ENCODE results near the gene ZNF618.
"Not testable (repeated sequence)": the region's sequence is repeated elsewhere in the genome, so short reads cannot be mapped to it uniquely, and the experiment has no call there.

ZNF618 gene

DNA sequence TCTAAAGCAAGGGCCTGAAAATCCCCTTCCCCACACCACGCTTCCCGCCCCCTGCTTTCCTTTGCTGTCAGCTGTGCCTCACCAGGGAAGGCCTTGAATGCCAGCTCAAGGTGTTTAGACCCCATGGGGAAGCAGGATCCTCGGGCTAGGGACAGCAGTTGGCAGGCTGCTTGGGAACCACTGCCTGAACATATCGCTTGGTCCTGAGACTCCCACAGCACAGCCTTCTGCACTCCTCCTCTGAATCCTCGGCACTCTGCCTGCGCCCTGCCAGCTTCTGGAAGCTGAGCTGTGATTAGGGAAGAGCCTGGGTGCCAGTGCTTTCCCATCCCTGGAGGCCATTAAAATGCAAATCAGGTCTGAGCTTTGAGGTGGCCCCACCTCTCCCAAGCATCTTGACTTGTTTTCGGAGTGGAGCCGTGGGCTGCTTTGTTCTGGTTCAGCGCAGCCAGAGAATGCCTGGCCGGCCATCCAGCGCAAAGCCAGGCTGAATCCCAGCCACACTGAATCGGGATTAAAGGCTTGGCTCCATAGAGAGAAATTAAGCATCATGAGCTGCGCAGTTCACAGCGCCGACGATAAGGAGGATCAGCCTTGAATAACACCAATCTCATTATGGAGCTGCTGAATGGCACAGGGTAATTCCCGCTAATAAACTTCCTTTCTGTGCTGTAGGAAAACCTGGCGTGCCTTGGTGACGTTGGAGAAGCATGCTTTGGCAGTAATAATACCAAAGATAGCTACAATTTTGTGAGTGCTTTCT is 162.0 kb downstream of the ZNF618 start:
- DNase-seq (ENCODE audit: low read depth, low spot score), result no peak

DNA sequence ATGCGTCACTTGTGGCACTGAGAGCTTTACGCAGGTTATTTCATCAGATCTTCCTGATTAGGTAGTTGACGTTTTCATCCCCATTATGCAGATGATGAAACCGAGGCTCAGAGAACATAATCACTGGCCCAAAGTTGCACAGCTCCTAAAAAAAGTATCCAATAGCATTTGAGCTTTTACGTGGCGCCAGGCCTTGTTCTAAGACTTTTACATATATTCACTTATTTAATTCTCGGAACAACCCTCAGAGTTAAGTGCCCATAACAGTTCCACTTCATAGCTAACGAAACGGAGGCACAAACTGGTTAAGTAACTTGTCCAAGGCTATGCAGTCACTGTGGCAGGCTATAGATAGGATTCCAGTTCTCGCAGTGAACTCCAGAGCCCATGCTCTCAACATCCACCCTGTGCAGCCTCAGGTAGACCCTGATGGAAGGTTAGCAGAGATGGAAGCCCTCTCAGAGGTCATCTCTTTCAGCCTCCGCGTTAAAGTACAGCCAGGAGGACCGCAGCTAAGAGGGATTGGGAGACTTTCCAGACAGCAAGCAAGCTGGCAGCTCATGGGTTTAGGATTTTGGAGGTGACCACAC is 162.7 kb downstream of the ZNF618 start:
- no peak for DNase-seq (ENCODE audit: low read depth, low spot score)

DNA sequence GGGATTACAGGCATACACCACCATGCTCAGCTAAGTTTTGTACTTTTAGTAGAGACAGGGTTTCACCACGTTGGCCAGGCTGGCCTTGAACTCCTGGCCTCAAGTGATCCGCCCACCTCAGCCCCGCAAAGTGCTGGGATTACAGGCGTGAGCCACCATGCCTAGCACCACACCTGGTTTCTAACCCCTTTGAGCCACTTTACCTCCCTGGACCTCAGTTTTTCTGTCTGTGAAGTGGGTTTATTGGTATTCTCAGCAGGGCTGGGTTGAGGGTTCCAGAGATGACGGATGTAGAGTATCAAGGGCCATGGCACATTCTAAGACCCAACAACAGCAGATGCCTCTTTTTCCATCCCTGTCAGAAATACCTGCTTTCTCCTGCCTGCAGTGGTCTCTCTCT is 163.4 kb downstream of the ZNF618 start:
- DNase-seq (ENCODE audit: low read depth, low spot score), result no peak

DNA sequence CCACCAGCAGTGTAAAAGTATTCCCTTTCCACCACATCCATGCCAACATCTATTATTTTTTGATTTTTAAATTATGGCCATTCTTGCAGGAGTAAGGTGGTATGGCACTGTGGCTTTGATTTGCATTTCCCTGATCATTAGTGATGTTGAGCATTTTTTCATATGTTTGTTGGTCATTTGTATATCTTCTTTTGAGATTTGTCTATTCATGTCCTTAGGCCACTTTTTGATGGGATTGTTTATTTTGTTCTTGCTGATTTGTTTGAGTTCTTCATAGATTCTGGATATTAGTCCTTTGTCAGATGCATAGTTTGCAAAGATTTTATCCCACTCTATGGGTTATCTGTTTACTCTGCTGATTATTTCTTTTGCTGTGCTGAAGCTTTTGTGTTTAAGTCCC is 167.6 kb downstream of the ZNF618 start:
- not testable (repeated sequence) for DNase-seq (ENCODE audit: low read depth, low spot score)

DNA sequence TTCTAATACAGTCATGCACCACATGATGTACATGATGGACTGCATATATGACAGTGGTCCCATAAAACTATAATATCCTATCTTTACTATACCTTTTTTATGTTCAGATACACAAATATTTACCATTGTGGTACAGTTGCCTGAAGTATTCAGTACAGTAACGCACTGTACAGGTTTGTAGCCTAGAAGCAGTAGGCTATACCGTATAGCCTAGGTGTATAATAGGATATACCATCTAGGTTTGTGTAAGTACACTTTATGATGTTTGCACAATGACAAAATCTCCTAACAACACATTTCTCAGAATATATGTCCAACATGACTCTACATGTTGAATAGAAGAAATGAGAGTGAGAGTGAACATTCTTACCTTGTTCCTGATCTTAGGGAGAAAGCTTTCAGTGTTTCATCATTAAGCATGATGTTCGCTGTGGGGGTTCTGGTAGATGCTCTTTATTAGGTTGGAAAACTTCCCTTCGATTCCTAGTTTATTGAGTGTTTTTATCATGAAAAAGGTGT is 170.2 kb downstream of the ZNF618 start:
- no peak for DNase-seq (ENCODE audit: low read depth, low spot score)

DNA sequence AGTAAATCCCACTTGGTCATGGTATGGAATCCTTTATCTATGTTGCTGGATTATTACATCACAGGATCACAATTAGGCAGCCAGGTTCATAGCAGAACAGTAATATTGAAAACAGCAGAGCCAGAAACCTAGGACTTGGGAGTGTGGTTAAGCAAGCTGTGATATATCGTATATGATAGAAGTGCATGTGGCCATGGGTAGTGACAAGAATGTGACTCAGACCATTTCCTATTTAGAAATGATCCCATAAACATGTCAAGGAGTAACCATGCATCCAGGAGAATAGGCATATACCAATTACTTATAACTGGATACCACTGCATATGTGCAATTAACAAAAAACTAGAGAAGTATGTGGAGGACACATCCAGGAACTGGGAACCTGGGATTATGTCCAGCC is 170.8 kb downstream of the ZNF618 start:
- no peak for DNase-seq (ENCODE audit: low read depth, low spot score)

DNA sequence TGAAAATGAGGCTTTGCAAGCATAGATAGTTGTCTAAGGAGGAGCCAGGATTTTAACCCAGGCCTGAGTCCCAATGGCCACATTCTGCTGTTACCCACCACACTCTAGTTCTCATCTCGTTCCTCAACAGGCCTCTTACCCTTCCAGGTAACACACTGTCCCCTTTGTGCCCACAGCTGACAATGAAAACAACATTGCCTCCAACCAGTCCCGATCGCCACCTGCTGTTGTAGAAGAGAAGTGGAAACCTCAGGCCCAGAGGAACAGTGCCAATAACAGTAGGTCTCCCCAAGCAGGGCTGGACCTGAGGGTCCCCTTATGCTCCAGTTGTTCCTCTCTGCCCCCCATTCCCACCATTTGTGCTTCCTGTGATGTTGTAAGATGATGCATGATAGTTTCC is 171.6 kb downstream of the ZNF618 start:
- DNase-seq (ENCODE audit: low read depth, low spot score), result no peak

DNA sequence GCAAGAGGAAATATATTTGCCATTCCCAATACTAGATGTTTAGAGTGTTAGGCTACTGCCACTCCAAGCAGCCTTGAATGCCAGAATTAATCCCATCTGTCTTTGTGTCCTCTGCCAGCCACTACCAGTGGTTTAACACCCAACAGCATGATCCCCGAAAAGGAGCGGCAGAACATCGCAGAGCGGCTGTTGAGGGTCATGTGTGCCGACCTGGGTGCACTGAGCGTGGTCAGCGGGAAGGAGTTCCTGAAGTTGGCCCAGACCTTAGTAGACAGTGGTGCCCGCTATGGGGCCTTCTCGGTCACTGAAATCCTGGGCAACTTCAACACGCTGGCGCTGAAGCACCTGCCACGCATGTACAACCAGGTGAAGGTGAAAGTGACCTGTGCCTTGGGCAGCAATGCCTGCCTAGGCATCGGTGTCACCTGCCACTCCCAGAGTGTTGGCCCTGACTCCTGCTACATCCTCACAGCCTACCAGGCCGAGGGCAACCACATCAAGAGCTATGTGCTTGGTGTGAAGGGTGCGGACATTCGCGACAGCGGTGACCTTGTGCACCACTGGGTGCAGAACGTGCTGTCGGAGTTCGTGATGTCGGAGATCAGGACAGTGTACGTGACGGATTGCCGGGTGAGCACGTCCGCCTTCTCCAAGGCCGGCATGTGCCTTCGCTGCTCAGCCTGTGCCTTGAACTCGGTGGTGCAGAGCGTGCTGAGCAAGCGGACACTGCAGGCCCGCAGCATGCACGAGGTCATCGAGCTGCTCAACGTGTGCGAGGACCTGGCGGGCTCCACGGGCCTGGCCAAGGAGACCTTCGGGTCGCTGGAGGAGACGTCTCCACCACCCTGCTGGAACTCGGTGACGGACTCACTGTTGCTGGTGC is 172.7 kb downstream of the ZNF618 start:
- no peak for DNase-seq (ENCODE audit: low read depth, low spot score)

DNA sequence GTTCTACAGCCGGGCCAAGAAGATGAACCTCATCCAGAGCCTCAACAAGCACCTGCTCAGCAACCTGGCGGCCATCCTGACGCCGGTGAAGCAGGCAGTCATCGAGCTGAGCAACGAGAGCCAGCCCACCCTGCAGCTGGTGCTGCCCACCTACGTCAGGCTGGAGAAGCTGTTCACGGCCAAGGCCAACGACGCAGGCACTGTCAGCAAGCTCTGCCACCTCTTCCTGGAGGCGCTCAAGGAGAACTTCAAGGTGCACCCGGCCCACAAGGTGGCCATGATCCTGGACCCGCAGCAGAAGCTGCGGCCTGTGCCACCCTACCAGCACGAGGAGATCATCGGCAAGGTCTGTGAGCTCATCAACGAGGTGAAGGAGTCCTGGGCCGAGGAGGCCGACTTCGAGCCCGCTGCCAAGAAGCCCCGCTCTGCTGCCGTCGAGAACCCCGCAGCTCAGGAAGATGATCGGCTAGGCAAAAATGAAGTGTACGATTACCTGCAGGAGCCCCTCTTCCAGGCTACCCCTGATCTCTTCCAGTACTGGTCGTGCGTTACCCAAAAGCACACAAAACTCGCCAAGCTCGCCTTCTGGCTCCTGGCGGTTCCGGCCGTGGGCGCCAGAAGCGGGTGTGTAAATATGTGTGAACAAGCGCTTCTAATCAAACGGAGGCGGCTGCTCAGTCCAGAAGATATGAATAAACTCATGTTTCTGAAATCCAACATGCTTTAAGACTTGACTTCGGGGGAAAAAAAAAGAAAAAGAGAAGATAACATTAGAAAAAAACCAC is 173.5 kb downstream of the ZNF618 start:
- no peak for DNase-seq (ENCODE audit: low read depth, low spot score)

DNA sequence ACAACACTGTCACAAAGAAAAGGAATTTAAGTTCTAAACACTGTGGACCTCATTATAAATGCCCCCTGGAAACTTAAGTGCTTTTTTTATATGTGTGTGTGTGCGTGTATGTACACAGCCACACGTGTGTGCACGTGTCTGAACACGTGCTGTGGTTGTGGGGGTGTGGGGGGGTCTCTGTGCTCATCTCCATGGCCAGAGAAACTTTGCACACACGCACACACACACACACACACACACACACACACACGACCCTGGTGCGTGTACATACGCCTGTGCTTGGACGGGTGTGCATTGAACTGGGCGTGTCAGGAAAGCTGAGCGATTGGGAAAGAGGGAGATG is 174.1 kb downstream of the ZNF618 start:
- no peak for DNase-seq (ENCODE audit: low read depth, low spot score)

DNA sequence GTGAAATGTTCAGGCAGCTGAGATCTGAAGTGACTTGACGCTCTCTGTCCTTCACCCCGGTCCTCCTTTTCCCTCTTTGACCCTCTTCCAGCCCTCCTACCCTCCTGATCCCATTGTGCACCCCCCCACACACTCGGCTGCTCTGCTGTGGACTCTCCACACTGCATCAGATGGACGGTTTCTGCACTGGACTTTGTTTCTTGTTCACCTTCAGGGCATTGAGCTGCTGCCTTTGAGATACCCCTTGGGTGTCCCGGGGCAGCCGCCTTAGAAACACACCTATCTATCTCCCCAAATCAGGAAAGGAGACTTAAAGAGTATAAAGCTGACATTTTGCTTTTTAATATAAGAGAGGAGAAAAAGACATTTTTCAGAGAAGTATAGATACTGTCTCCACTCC is 174.5 kb downstream of the ZNF618 start:
- no peak for DNase-seq (ENCODE audit: low read depth, low spot score)

DNA sequence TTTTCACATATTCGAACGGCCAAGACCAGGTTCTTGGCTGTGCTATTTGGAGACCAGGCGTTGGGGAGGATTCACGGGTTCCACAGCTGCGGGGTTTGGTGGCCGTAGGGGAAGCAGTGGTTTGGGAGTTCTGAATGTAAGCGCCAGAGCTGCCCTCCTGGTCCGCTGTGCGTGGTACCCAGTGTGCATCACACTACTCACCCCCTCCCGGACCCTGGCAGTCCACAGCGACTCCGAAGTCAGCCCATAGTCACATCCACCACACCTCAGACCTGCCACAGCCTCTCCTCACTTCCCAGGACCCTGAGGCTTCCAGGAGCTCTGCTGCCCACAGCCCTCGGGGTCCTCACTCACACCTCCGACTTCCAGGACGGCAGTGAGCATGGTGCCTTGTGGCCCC is 175.2 kb downstream of the ZNF618 start:
- DNase-seq (ENCODE audit: low read depth, low spot score), result no peak

DNA sequence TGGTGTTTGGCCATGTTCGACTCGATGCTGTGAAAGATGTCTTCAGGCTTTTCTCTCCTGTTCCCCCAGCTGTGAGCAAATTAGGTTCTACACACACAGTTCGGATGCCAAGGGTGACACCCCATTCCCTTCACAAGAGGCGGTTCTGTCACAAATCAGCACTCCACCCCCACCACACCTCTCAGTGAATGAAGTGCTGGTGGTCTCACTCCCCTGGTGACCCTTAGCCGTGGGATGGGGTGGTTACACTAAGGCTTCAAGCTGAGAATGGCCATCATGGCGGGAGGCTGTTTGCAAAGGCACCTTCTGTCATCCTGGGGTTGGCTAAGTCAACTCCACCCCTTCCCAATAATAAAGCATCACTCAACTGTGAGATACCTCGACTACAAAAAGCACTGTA is 175.6 kb downstream of the ZNF618 start:
- no peak for DNase-seq (ENCODE audit: low read depth, low spot score)

DNA sequence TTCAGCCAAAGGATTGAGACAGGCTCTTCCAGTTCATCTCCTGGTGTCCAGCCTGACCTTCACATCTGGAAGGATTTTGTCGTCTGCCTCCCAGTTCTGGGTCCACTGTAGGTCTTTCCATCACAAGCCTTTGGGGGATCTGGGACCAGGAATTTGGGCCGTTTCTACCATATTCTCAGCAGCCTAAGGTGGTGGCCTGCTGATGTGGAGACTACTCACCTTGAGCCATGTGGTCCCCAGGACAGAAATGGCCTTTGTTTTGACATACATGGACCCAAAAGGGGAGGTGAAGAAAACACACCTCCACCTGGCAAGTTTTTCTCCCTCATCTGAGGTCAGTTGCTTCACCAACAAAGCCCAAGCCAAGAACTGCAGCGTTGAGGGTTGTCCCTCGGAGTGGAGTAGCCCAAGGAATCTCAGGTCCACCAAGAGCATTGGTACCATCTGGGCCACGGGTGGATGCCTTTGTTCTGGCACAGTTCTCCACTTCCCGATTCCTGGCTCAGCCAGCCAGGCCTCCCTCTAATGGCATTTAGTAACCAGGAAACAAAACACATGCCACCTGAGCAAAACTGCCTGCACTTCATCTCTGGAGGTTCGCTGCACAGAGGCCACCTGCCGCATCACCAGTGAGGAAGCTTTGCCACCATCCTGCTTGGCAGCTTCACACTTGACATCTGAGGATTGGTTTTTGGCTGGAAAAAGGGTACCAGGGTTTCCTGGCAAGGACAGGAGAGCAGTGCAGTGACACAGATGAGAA is 177.3 kb downstream of the ZNF618 start:
- no peak for DNase-seq (ENCODE audit: low read depth, low spot score)

DNA sequence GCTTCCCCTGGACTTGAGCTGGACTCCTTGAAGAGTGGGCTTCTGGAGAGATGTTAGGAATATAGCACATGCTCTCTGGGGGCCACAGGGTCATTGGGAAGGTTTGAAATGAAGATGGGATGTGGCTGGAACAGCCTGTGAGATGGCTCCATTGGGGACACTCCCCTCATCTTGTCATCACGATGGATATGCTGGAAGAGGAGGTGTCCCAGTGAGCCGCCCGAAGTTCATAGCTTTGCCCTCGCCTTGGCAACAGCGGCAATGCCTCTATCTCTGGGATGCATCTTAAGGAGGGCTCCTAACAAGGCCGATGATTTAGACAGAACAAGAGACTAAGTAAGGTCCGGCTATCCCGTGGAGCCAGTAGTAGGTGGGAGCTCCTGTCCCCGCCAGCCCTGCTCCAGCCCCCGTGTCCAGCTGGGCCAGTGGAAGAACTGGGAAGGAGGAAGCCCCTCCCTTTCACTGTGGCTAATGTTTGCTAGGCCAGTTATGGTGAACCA is 178.1 kb downstream of the ZNF618 start:
- DNase-seq (ENCODE audit: low read depth, low spot score), result no peak

DNA sequence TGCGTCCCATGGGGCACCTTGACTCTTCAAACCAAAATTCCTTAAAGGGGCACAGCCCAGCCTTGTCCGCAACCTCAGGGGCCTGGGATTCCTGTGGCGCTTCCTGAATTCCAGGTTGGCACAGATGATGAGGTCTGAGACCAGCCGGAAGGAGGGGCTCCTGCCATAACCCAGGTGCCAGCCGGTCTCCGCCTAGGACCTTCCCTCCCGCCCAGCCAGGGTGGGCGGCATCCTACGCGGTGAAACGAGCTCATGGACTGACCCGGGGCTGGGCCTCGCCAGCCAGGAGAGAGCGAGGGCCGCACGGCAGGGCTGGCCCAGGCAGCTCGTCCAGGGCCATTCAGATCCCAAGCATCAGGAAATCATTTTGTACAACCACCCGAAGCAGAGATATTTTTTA is 179.0 kb downstream of the ZNF618 start:
- no peak for DNase-seq (ENCODE audit: low read depth, low spot score)

DNA sequence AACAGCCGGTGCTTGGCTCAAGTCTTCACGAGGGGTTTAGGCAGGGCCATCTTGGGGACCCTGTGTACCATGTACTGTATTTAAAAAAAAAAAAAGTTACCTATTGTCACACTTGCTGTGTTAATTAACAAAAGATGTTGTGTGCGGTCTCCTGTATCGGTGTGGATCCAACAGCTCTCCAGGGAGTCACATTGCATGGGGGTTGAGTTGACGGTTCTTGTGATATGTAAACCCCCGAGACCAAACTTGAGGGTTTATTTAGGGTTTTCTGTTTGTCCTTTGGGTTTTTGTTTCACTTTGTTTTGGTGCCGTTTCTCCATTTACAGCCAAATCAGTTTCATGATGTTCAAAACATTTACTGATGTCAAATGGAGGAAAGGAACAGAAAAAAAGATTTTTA is 179.8 kb downstream of the ZNF618 start:
- no peak for DNase-seq (ENCODE audit: low read depth, low spot score)

DNA sequence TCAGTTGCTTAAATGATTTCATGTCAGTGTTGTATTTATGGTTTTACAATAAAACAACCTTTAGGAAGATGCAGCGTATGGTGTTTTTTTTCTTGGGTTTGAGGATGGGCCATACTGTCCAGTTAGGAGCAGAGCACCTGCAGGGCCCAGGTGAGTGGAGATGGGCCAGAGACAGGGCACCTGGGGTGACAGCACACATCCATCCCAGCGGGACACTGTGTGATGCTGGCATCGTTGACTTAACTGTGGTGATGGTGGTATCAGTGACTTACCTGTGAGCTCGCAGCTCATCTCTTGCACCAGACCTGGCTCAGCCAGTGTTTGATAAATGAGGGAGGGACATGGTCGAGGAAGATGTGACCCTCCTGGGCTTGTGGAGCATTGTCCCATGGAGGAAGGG is 180.4 kb downstream of the ZNF618 start:
- DNase-seq (ENCODE audit: low read depth, low spot score), result no peak

DNA sequence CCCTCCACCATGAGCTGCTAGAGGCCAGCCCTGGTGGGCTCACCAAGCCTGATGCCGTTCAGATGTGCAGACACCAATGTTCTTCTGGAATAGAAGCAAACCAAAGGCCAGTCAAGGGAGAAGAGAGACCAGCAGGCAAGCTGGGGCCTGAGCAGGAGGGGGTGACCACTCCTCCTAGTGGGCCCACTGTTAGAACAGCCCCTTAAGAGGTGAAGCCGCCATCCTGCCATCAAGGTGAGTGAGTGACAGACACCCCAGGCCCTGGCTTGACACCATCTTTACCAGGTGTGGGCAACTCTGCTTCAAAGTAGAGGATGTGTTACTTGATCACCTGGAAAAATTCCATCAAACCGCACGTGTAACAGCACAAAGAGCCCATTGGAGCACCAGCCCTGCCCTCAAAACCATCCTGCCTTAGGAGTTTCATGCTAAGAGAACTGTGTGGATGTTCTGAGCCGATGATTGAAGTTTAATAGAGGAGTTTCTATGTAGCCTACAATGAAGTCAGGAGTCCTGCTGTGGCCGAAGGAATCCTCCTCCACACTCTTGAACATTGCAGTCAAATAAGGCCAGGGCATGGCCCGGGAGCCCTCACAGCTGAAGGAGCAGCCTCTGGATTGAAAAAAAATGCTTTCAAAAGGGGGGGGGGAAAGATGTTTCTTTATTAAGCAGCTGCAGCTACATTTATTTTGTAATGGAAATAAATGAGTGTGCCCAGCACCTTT is 181.2 kb downstream of the ZNF618 start:
- no peak for DNase-seq (ENCODE audit: low read depth, low spot score)

DNA sequence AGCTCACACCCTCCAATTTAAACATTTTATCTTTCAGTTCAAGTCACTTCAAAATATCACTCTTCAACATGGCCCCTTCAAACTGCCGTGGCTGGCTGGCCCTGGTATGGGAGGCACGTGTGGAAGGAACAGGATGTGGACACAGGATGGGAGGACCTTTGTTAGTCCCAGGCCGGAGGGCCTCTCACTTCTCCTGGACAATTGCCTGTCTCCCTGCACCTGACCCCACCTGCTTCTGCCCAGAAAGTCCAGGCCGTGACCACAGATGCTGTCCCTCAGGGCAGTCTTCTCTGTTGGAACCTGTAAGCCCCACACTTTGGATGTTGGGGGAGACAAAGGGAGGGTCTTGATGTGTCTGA is 182.6 kb downstream of the ZNF618 start:
- no peak for DNase-seq (ENCODE audit: low read depth, low spot score)
